Activated T-cell treated with anti-CD3 and anti-CD28 coated beads, Interleukin-2, amount 50 U/mL, for 72 hours (primary cell): ENCODE results near the gene THBD. TPM values are rescaled to one million over a fixed set of nuclear protein-coding genes. Genes with fewer than 3 reads are reported as not detected.

Source experiments
- ATAC-seq, 2 donors: fragments of 150-1000 bp; cut with Tn5 transposase; replicated peaks in 1 of 2; 2 replicates each; pipeline ENCODE4 v1.10.0; 2021; ENCODE audit warnings: moderate library complexity in 2 of 2, mild to moderate bottlenecking in 1 of 2
- DNase-seq, 2 donors: peaks; one replicate each; pipeline ENCODE4 v3.0.0; 2021 to 2022; ENCODE audit warnings: mixed read lengths in 1 of 2
- H3K27ac Mint-ChIP-seq: one replicate; pipeline ENCODE4 v1.8.0; 2022; ENCODE audit warnings: mild to moderate bottlenecking, moderate library complexity, mixed read lengths
- H3K27me3 Mint-ChIP-seq: one replicate; pipeline ENCODE4 v1.8.0; 2022; ENCODE audit warnings: low read depth, mixed read lengths
- H3K36me3 Mint-ChIP-seq, 2 donors: one replicate each; pipeline ENCODE4 v1.8.0; 2022; ENCODE audit warnings: mixed read lengths in 2 of 2, mild to moderate bottlenecking in 1 of 2; ENCODE audit not compliant: insufficient read depth in 2 of 2
- H3K4me1 Mint-ChIP-seq: one replicate; pipeline ENCODE4 v1.8.0; 2022; ENCODE audit warnings: low read depth, mixed read lengths
- H3K4me3 Mint-ChIP-seq, 2 donors: one replicate each; pipeline ENCODE4 v1.8.0; 2022; ENCODE audit warnings: mild to moderate bottlenecking in 2 of 2, mixed read lengths in 2 of 2, moderate library complexity in 2 of 2
- H3K9me3 Mint-ChIP-seq, 2 donors: one replicate each; pipeline ENCODE4 v1.8.0; 2022; ENCODE audit warnings: mixed read lengths in 2 of 2
- total RNA-seq, 2 donors: library from RNA; stranded (reverse); gene quantifications; one replicate each; pipeline ENCODE4 v1.2.3, GENCODE V29; 2022

THBD gene
- total RNA-seq, 2 donors from 2014 or later: not detected

- Mint-ChIP-seq H3K36me3 (no peaks in the 10 kb centered on the region), H3K27me3 (no peaks in the 10 kb centered on the region)
Observed at GRCh38 chr20:23079926-23080325, 30.5 kb upstream of the THBD start.

GRCh38 chr20:23079016-23079351 is 29.5 kb upstream of the THBD start:
- ATAC-seq (no peak), DNase-seq (no peak)
- Mint-ChIP-seq H3K4me1 (no peaks in the 10 kb centered on the region), H3K36me3 (no peaks in the 10 kb centered on the region), H3K9me3 (no peaks in the 10 kb centered on the region), H3K27ac (no peak overlapping the region), H3K27me3 (no peaks in the 10 kb centered on the region), H3K4me3 (no peak overlapping the region)

More at GRCh38 chr20:23079926-23080325, 30.5 kb upstream of the THBD start:
- DNase-seq (no peak), ATAC-seq (no peak)
- H3K4me3 Mint-ChIP-seq: no peak overlapping the region
- no peaks in the 10 kb centered on the region for H3K4me1 Mint-ChIP-seq
- no peak overlapping the region for H3K27ac Mint-ChIP-seq
- no peaks in the 10 kb centered on the region for H3K9me3 Mint-ChIP-seq

GRCh38 chr20:23078351-23079015 is 29.0 kb upstream of the THBD start:
- ATAC-seq (no peak), DNase-seq (no peak)
- H3K27ac Mint-ChIP-seq: no peak overlapping the region
- no peaks in the 10 kb centered on the region for H3K4me1 Mint-ChIP-seq
- H3K36me3 Mint-ChIP-seq: no peaks in the 10 kb centered on the region
- H3K27me3 Mint-ChIP-seq: no peaks in the 10 kb centered on the region
- H3K9me3 Mint-ChIP-seq: no peaks in the 10 kb centered on the region
- no peak overlapping the region for H3K4me3 Mint-ChIP-seq

- Mint-ChIP-seq H3K4me3 (no peak overlapping the region), H3K27me3 (no peaks in the 10 kb centered on the region), H3K27ac (no peak overlapping the region), H3K36me3 (no peaks in the 10 kb centered on the region), H3K9me3 (no peaks in the 10 kb centered on the region), H3K4me1 (no peaks in the 10 kb centered on the region)
- ATAC-seq (no peak), DNase-seq (no peak)
Observed at GRCh38 chr20:23077277-23077676, 27.8 kb upstream of the THBD start.

GRCh38 chr20:23074052-23074451 is 24.6 kb upstream of the THBD start:
- Mint-ChIP-seq H3K9me3 (no peaks in the 10 kb centered on the region), H3K27me3 (no peaks in the 10 kb centered on the region), H3K36me3 (no peaks in the 10 kb centered on the region), H3K27ac (no peak overlapping the region), H3K4me1 (no peaks in the 10 kb centered on the region), H3K4me3 (no peak overlapping the region)
- no peak for ATAC-seq
- DNase-seq: no peak

- Mint-ChIP-seq H3K4me3 (no peak overlapping the region), H3K27me3 (no peaks in the 10 kb centered on the region), H3K9me3 (no peaks in the 10 kb centered on the region), H3K36me3 (no peaks in the 10 kb centered on the region), H3K27ac (no peak overlapping the region), H3K4me1 (no peaks in the 10 kb centered on the region)
- DNase-seq (no peak), ATAC-seq (no peak)
Observed at GRCh38 chr20:23072892-23073586, 23.6 kb upstream of the THBD start.

GRCh38 chr20:23071996-23072395 is 22.5 kb upstream of the THBD start:
- no peak for DNase-seq
- Mint-ChIP-seq H3K27ac (no peak overlapping the region), H3K9me3 (no peaks in the 10 kb centered on the region), H3K27me3 (no peaks in the 10 kb centered on the region), H3K36me3 (no peaks in the 10 kb centered on the region), H3K4me1 (no peaks in the 10 kb centered on the region), H3K4me3 (no peak overlapping the region)
- ATAC-seq: no peak

GRCh38 chr20:23071398-23071797 is 21.9 kb upstream of the THBD start:
- no peak overlapping the region for H3K27ac Mint-ChIP-seq

GRCh38 chr20:23069108-23069507 is 19.6 kb upstream of the THBD start:
- ATAC-seq (no peak), DNase-seq (no peak)
- H3K9me3 Mint-ChIP-seq: no peaks in the 10 kb centered on the region
- no peak overlapping the region for H3K27ac Mint-ChIP-seq
- no peaks in the 10 kb centered on the region for H3K4me1 Mint-ChIP-seq
- no peaks in the 10 kb centered on the region for H3K27me3 Mint-ChIP-seq
- H3K4me3 Mint-ChIP-seq: no peak overlapping the region
- H3K36me3 Mint-ChIP-seq: no peaks in the 10 kb centered on the region

More at GRCh38 chr20:23071398-23071797, 21.9 kb upstream of the THBD start:
- no peaks in the 10 kb centered on the region for H3K4me1 Mint-ChIP-seq
- H3K27me3 Mint-ChIP-seq: no peaks in the 10 kb centered on the region
- H3K36me3 Mint-ChIP-seq: no peaks in the 10 kb centered on the region
- no peak for ATAC-seq
- no peak overlapping the region for H3K4me3 Mint-ChIP-seq
- DNase-seq: no peak
- H3K9me3 Mint-ChIP-seq: no peaks in the 10 kb centered on the region

- H3K9me3 Mint-ChIP-seq: no peaks in the 10 kb centered on the region
- H3K4me1 Mint-ChIP-seq: no peaks in the 10 kb centered on the region
- no peak for DNase-seq
- H3K36me3 Mint-ChIP-seq: no peaks in the 10 kb centered on the region
- H3K27ac Mint-ChIP-seq: no peak overlapping the region
- no peak for ATAC-seq
- no peak overlapping the region for H3K4me3 Mint-ChIP-seq
- no peaks in the 10 kb centered on the region for H3K27me3 Mint-ChIP-seq
Observed at GRCh38 chr20:23068283-23068682, 18.8 kb upstream of the THBD start.

- Mint-ChIP-seq H3K9me3 (no peaks in the 10 kb centered on the region), H3K27me3 (no peaks in the 10 kb centered on the region), H3K4me1 (no peaks in the 10 kb centered on the region), H3K4me3 (no peak overlapping the region), H3K27ac (no peak overlapping the region), H3K36me3 (no peaks in the 10 kb centered on the region)
- DNase-seq (no peak), ATAC-seq (no peak)
Observed at GRCh38 chr20:23066772-23067171, 17.3 kb upstream of the THBD start.

- DNase-seq (no peak), ATAC-seq (no peak)
- H3K27ac Mint-ChIP-seq: no peak overlapping the region
- no peaks in the 10 kb centered on the region for H3K4me1 Mint-ChIP-seq
- no peak overlapping the region for H3K4me3 Mint-ChIP-seq
- H3K27me3 Mint-ChIP-seq: no peaks in the 10 kb centered on the region
- no peaks in the 10 kb centered on the region for H3K36me3 Mint-ChIP-seq
- no peaks in the 10 kb centered on the region for H3K9me3 Mint-ChIP-seq
Observed at GRCh38 chr20:23065266-23066201, 16.1 kb upstream of the THBD start.

- Mint-ChIP-seq H3K9me3 (no peaks in the 10 kb centered on the region), H3K27ac (no peak overlapping the region), H3K4me3 (no peak overlapping the region), H3K36me3 (no peaks in the 10 kb centered on the region), H3K27me3 (no peaks in the 10 kb centered on the region), H3K4me1 (no peaks in the 10 kb centered on the region)
- DNase-seq: no peak
- no peak for ATAC-seq
Observed at GRCh38 chr20:23063581-23063980, 14.1 kb upstream of the THBD start.
